CD8-positive, alpha-beta memory T cell (primary cell): ENCODE results near the gene CLCN2. TPM values are rescaled to one million over a fixed set of nuclear protein-coding genes. Genes with fewer than 3 reads are reported as not detected.
A peak's percentile ranks its signal among the peaks of the same experiment; 100 is the strongest.

Experiments
- CTCF ChIA-PET: fragments of 350-600 bp; sonication (Branson Sonifier 250); formaldehyde crosslinking; loops from one replicate; lab custom pipeline; 2021; ENCODE audit warnings: antibody characterized with exemption; lab: Charles Lee
- POLR2A ChIA-PET: fragments of 350-600 bp; sonication (Branson Sonifier 250); formaldehyde crosslinking; loops from one replicate; lab custom pipeline; 2021; ENCODE audit warnings: antibody characterized with exemption; lab: Charles Lee
- DNase-seq, 5 donors: peaks; one replicate each; pipeline versions ENCODE4 v3.0.0 to v3.0.0-alpha.2; 2020 to 2022; ENCODE audit warnings: mixed read lengths in 1 of 5
- H3K27ac ChIP-seq: one replicate; pipeline ENCODE4 v1.7.0; 2013; ENCODE audit warnings: low read depth, mild to moderate bottlenecking, low read length, moderate library complexity
- H3K27me3 ChIP-seq: 2 replicates; pipeline ENCODE4 v1.7.0; 2013; ENCODE audit warnings: low read length, mild to moderate bottlenecking; ENCODE audit not compliant: insufficient read depth, poor library complexity, severe bottlenecking
- H3K36me3 ChIP-seq: 2 replicates; pipeline ENCODE4 v1.7.0; 2013; ENCODE audit warnings: mild to moderate bottlenecking, low read length, moderate library complexity; ENCODE audit not compliant: insufficient read depth
- H3K4me1 ChIP-seq: 2 replicates; pipeline ENCODE4 v1.7.0; 2013; ENCODE audit warnings: mild to moderate bottlenecking, low read length, moderate library complexity; ENCODE audit not compliant: insufficient read depth
- H3K4me3 ChIP-seq: 2 replicates; pipeline ENCODE4 v1.7.0; 2013; ENCODE audit warnings: mild to moderate bottlenecking, low read length
- H3K9me3 ChIP-seq: 2 replicates; pipeline ENCODE4 v1.7.0; 2013; ENCODE audit warnings: mild to moderate bottlenecking, low read length
- H3K27ac Mint-ChIP-seq, 8 donors: one replicate each; pipeline ENCODE4 v1.8.0; 2020 to 2021; ENCODE audit warnings: mixed read lengths in 8 of 8, mild to moderate bottlenecking in 6 of 8, inconsistent platforms in 3 of 8, moderate library complexity in 3 of 8
- H3K27me3 Mint-ChIP-seq, 2 donors: one replicate each; pipeline ENCODE4 v1.8.0; 2020 to 2021; ENCODE audit warnings: mixed read lengths in 2 of 2, mild to moderate bottlenecking in 1 of 2, moderate library complexity in 1 of 2
- H3K36me3 Mint-ChIP-seq, 3 donors: one replicate each; pipeline ENCODE4 v1.8.0; 2020 to 2021; ENCODE audit warnings: mixed read lengths in 3 of 3, inconsistent platforms in 1 of 3, mild to moderate bottlenecking in 1 of 3
- H3K4me1 Mint-ChIP-seq, 3 donors: one replicate each; pipeline ENCODE4 v1.8.0; 2020 to 2021; ENCODE audit warnings: mixed read lengths in 3 of 3, inconsistent platforms in 1 of 3, mild to moderate bottlenecking in 1 of 3
- H3K4me3 Mint-ChIP-seq, 7 donors: one replicate each; pipeline ENCODE4 v1.8.0; 2020 to 2021; ENCODE audit warnings: mixed read lengths in 7 of 7, mild to moderate bottlenecking in 6 of 7, moderate library complexity in 4 of 7, inconsistent platforms in 2 of 7
- H3K9me3 Mint-ChIP-seq, 5 donors: one replicate each; pipeline ENCODE4 v1.8.0; 2020 to 2022; ENCODE audit warnings: mixed read lengths in 5 of 5, mild to moderate bottlenecking in 3 of 5, moderate library complexity in 2 of 5, inconsistent platforms in 1 of 5
- polyA plus RNA-seq: library from polyadenylated mRNA; unstranded; fragments of 300-500 nt; fragmentation: Illumina TruSeq; gene quantifications from one replicate; pipeline ENCODE4 v1.2.3, GENCODE V29; 2021
- total RNA-seq, 2 experiments: library from RNA; stranded (reverse); gene quantifications; one replicate each; pipeline ENCODE4 v1.2.3, GENCODE V29; 2021

Gene CLCN2
- total and polyA plus RNA-seq, 3 experiments from 2014 or later: 0.54 to 7.3 (median 6.3) TPM

DNA sequence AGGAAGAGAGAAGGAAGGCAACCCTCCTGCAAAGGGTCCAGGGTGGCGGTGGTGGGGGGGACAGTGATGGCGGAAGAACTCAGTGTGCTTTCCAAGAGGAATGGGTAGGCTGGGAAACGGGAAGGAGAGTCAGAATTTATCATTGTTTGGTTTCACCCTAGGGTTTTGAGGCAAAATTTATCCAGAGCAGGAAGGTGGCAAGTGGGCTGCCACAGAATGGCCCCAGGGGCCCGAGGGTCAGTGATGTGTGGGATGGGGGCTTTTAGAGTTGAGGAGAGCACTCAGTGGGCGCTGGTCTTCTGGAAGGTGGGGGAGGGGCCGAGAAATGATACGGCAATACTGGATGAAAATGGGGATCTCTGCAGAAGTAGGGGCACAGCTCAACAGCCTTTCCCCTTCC lies 23.4 kb downstream of the CLCN2 start:
- ChIA-PET CTCF (interaction anchor here (0.7 to 0.9 kb wide), 2 partner anchors 16 to 34 kb away, joined by 3 read pairs; no protein-coding TSS in a partner anchor), POLR2A (no interaction called here)
- H3K27ac Mint-ChIP-seq: peak overlapping the region in 4 of 8 donors; percentile 21 to 95 (median 77)
- Histone ChIP-seq H3K9me3 (no peaks in the 10 kb centered on the region), H3K36me3 (peaks cover 7% of the 10 kb centered on the region), H3K4me1 (peaks cover 19% of the 10 kb centered on the region), H3K27ac (no peak overlapping the region), H3K27me3 (no peaks in the 10 kb centered on the region), H3K4me3 (no peak overlapping the region)
- H3K27me3 Mint-ChIP-seq: peaks cover 0 to 5% of the 10 kb centered on the region in 2 donors
- DNase-seq: no peak
- H3K9me3 Mint-ChIP-seq: no peaks in the 10 kb centered on the region
- peak overlapping the region in 5 of 7 donors; percentile 3 to 89 (median 60) for H3K4me3 Mint-ChIP-seq
- peaks cover 0 to 34% (median 14%) of the 10 kb centered on the region in 3 donors for H3K36me3 Mint-ChIP-seq
- H3K4me1 Mint-ChIP-seq: peaks cover 25 to 47% (median 30%) of the 10 kb centered on the region in 3 donors

DNA sequence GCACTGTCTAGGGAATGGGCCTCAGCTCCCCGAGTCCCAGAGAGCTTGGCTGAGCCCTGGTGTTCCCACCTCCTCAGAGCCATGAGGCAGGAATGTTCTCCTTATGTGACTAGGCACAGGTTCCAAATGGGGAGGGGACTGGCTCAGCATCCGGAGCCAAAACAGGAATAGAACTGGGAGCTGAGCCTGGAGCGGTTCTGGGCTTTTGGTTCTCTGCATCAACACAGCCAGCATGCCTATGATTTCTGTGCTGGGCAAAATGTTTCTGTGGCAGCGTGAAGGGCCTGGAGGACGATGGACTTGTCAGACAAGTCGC lies 24.0 kb downstream of the CLCN2 start, which contains the start of gene FAM131A:
Gene FAM131A, plus strand, starts transcription at position 202 of the 316 bp plus-strand sequence. Its CDS starts 31 bp downstream, at position 233.
- Mint-ChIP-seq H3K9me3 (no peaks in the 10 kb centered on the region), H3K27me3 (peaks cover 0 to 5% of the 10 kb centered on the region in 2 donors), H3K4me1 (peaks cover 30 to 47% (median 30%) of the 10 kb centered on the region in 3 donors), H3K36me3 (peaks cover 0 to 36% (median 15%) of the 10 kb centered on the region in 3 donors), H3K4me3 (peak within 1 kb of the TSS; percentile 86 to 89 (median 88)), H3K27ac (peak within 1 kb of the TSS; percentile 68 to 98 (median 96))
- Histone ChIP-seq H3K36me3 (peaks cover 13% of the 10 kb centered on the region), H3K27ac (peak within 1 kb of the TSS; percentile 89), H3K27me3 (no peaks in the 10 kb centered on the region), H3K4me3 (peak within 1 kb of the TSS; percentile 63), H3K9me3 (no peaks in the 10 kb centered on the region), H3K4me1 (peaks cover 19% of the 10 kb centered on the region)
- ChIA-PET POLR2A (no interaction called here), CTCF (interaction anchor here (0.9 kb wide), 1 partner anchor 34 kb away, joined by 3 read pairs; no protein-coding TSS in a partner anchor)
- no peak for DNase-seq

DNA sequence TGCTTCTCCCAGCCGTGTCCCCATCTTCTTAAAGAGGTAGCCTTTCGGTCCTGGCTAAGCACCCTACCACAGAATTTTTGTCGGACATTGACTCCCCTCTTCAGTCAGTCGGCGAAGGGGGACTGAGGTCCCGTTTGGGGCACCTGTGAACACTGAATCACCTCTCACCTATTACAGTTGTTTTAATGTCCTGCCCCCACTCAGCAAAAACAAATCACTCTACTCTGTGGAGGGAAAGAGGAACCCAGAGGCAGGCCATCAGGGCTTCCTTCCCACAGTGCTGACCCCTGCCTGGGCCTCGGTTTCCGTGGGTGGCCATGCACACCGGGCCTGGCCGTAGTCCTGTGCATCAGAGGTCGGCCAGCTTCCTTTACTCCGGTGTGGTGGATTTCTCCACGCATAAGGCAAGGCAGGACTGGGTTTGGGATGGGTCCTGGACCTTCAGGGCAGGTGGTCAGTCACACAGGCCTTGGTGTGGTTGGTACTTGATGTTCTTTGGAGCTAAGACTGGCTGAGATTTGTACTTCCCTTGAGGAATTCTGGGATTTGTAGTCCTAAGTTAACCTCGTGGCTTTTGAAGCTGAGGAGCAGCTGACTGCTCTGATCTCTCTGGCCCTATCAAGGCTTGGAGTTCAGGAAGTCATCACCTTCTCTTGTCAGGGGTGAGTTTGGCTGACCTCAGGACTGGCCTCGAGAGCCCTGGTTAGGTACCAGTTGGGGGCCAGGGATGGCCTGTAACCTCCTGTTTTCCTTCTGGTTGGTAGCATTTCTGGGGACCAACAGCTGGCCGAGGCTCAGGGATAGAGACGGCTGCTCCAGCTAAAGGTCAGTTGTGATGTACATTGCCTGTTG lies 24.6 kb downstream of the CLCN2 start:
- peak overlapping the region; percentile 89 for H3K27ac ChIP-seq
- H3K36me3 ChIP-seq: peaks cover 19% of the 10 kb centered on the region
- peaks cover 0 to 41% (median 15%) of the 10 kb centered on the region in 3 donors for H3K36me3 Mint-ChIP-seq
- peak overlapping the region; percentile 63 for H3K4me3 ChIP-seq
- ChIA-PET CTCF (interaction anchor here (0.9 kb wide), 1 partner anchor 35 kb away, joined by 3 read pairs; no protein-coding TSS in a partner anchor), POLR2A (no interaction called here)
- H3K4me1 Mint-ChIP-seq: peaks cover 30 to 47% (median 31%) of the 10 kb centered on the region in 3 donors
- H3K27me3 ChIP-seq: no peaks in the 10 kb centered on the region
- H3K27me3 Mint-ChIP-seq: peaks cover 0 to 5% of the 10 kb centered on the region in 2 donors
- H3K9me3 ChIP-seq: no peaks in the 10 kb centered on the region
- H3K27ac Mint-ChIP-seq: peak overlapping the region; percentile 68 to 98 (median 96)
- H3K4me3 Mint-ChIP-seq: peak overlapping the region; percentile 86 to 89 (median 88)
- H3K9me3 Mint-ChIP-seq: no peaks in the 10 kb centered on the region
- no peak for DNase-seq
- peaks cover 19% of the 10 kb centered on the region for H3K4me1 ChIP-seq

DNA sequence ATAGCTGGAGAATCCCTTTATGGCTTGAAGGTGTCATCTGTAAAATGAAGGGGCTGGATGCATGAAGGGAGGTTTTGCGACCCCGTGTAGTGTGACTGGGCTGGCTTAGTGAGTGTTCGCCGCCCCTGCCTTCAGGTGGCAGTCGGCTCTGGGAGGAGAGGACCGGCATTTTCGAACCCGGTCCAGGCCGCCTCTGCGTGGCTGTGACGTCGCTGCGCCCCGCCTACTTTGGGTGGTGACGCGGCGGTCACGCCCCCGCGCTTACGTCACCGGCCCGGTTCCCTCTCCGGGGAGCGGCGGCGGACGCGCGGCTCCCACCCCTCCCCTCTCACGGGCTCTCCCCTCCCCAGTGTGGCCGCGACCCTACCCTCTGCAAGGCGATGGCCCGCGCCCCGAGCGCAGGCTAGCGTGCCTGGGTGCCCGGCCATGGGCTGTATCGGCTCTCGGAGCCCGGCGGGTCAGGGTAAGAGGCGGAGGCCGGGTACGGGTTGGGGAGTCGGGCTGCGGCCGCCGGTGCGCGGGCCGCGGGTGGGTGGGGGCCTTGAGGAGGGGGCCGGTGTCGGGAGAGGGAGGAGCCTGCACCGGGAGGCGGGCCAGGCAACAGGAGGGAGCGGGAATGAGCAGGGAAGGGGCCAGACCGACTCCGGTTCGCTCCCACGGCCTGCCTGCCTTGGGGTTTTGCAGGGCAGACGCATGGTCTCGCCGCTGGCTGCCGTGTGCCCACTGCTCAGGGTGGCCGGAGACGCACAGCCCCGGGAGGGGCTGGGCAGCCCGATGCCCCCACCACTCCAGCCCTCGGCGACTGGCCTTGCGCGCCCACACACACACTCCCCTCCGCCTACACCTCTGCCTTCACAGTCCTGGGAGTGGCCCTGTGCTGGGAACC lies 25.5 kb downstream of the CLCN2 start:
- H3K36me3 Mint-ChIP-seq: peaks cover 0 to 47% (median 15%) of the 10 kb centered on the region in 3 donors
- Histone ChIP-seq H3K27me3 (no peaks in the 10 kb centered on the region), H3K27ac (peak overlapping the region; percentile 89), H3K4me3 (peak overlapping the region; percentile 63), H3K4me1 (peaks cover 19% of the 10 kb centered on the region), H3K9me3 (no peaks in the 10 kb centered on the region), H3K36me3 (peaks cover 27% of the 10 kb centered on the region)
- H3K9me3 Mint-ChIP-seq: no peaks in the 10 kb centered on the region
- peak; percentile 83 to 88 (median 86) for DNase-seq
- peaks cover 30 to 47% (median 31%) of the 10 kb centered on the region in 3 donors for H3K4me1 Mint-ChIP-seq
- ChIA-PET CTCF (interaction anchor here (0.7 to 0.9 kb wide), 2 partner anchors 18 to 26 kb away, joined by 3 read pairs; partner anchors contain the start of genes CLCN2 and POLR2H), POLR2A (no interaction called here)
- peak overlapping the region; percentile 86 to 89 (median 88) for H3K4me3 Mint-ChIP-seq
- peaks cover 0 to 5% of the 10 kb centered on the region in 2 donors for H3K27me3 Mint-ChIP-seq
- peak overlapping the region; percentile 68 to 99 (median 98) for H3K27ac Mint-ChIP-seq

DNA sequence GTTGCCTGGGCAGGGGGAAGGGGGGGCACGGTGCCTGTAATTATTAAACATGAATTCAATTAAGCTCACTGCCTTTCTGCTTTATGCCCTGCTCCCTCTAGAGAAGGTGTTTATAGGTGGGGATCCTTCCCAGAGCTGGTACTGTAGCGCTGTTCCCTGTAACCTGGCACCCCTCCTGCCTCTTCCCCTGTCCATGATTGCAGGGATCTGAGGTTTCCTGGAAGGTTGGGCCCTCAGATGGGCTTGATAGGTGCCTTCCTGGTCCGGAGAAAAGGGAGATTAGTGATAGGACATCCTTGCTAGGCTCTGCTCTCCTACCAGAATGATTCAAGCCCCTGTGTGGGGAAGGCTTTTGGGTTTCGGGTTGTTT lies 26.1 kb downstream of the CLCN2 start:
- peaks cover 0 to 51% (median 12%) of the 10 kb centered on the region in 3 donors for H3K36me3 Mint-ChIP-seq

DNA sequence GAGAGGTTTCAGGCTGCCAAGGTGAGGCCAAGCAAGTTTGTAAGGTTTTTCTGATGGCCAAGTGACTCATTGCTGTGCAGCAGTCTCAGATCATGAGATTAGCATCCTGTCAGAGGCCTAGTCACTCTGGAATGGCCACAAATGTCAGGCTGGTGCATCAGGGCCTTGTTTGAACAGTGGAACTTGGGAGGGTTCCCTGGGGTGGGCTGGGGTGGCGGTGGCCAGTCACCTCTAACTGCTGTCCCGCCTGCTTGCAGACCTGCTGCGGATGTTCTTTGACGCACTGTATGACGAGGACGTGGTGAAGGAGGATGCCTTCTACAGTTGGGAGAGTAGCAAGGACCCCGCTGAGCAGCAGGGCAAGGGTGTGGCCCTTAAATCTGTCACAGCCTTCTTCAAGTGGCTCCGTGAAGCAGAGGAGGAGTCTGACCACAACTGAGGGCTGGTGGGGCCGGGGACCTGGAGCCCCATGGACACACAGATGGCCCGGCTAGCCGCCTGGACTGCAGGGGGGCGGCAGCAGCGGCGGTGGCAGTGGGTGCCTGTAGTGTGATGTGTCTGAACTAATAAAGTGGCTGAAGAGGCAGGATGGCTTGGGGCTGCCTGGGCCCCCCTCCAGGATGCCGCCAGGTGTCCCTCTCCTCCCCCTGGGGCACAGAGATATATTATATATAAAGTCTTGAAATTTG lies 26.8 kb downstream of the CLCN2 start:
- peak overlapping the region; percentile 27 to 87 (median 54) for H3K4me3 Mint-ChIP-seq

More for the DNA sequence above, 26.1 kb downstream of the CLCN2 start:
- POLR2A ChIA-PET: no interaction called here
- CTCF ChIA-PET: interaction anchor here (0.7 to 0.9 kb wide), 2 partner anchors 18 to 27 kb away, joined by 3 read pairs; partner anchors contain the start of genes CLCN2 and POLR2H
- peak overlapping the region; percentile 84 to 89 (median 87) for H3K4me3 Mint-ChIP-seq
- H3K4me1 Mint-ChIP-seq: peaks cover 30 to 47% (median 31%) of the 10 kb centered on the region in 3 donors
- H3K4me1 ChIP-seq: peaks cover 19% of the 10 kb centered on the region
- peak overlapping the region; percentile 68 to 99 (median 98) for H3K27ac Mint-ChIP-seq
- peaks cover 29% of the 10 kb centered on the region for H3K36me3 ChIP-seq
- H3K27ac ChIP-seq: peak overlapping the region; percentile 89
- peak overlapping the region; percentile 63 for H3K4me3 ChIP-seq
- no peaks in the 10 kb centered on the region for H3K9me3 ChIP-seq
- DNase-seq: no peak
- no peaks in the 10 kb centered on the region for H3K27me3 ChIP-seq
- peaks cover 0 to 5% of the 10 kb centered on the region in 2 donors for H3K27me3 Mint-ChIP-seq
- H3K9me3 Mint-ChIP-seq: no peaks in the 10 kb centered on the region

DNA sequence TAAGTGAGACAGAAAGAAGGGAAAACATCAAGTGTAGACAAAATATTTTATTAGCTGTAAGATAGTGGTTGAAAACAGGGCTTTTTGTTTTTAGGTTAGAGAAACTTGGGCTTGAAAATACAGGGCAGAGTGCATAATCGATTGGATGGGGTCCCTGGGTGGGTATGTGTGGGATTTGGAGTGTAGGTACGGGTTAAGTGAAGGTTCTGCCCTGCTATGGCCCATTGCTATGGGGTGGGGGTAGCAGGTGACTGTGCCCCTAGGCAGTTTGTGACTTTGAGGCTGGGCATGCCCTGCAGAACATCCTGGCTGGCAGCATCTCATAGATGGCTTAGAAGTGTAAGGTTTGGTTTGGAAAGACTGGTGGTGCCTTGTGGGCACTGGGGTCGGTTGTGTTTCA lies 27.7 kb downstream of the CLCN2 start:
- Histone ChIP-seq H3K4me1 (peaks cover 19% of the 10 kb centered on the region), H3K9me3 (no peaks in the 10 kb centered on the region), H3K27ac (no peak overlapping the region), H3K4me3 (no peak overlapping the region), H3K27me3 (no peaks in the 10 kb centered on the region), H3K36me3 (peaks cover 35% of the 10 kb centered on the region)
- peaks cover 0 to 65% (median 21%) of the 10 kb centered on the region in 3 donors for H3K36me3 Mint-ChIP-seq
- CTCF ChIA-PET: no interaction called here
- POLR2A ChIA-PET: interaction anchor here (0.6 kb wide), 1 partner anchor 436 kb away, joined by 3 read pairs; no protein-coding TSS in a partner anchor
- no peaks in the 10 kb centered on the region for H3K9me3 Mint-ChIP-seq
- H3K27ac Mint-ChIP-seq: peak overlapping the region; percentile 43 to 98 (median 95)
- H3K27me3 Mint-ChIP-seq: peaks cover 0 to 5% of the 10 kb centered on the region in 2 donors
- H3K4me3 Mint-ChIP-seq: peak overlapping the region in 4 of 7 donors; percentile 16 to 42 (median 30)
- no peak for DNase-seq
- H3K4me1 Mint-ChIP-seq: peaks cover 28 to 43% (median 31%) of the 10 kb centered on the region in 3 donors

More for the DNA sequence above, 26.8 kb downstream of the CLCN2 start:
- peaks cover 0 to 56% (median 13%) of the 10 kb centered on the region in 3 donors for H3K36me3 Mint-ChIP-seq
- H3K36me3 ChIP-seq: peaks cover 29% of the 10 kb centered on the region
- peak; percentile 29 to 77 (median 30) for DNase-seq
- peak overlapping the region; percentile 89 for H3K27ac ChIP-seq
- H3K27me3 ChIP-seq: no peaks in the 10 kb centered on the region
- ChIA-PET POLR2A (no interaction called here), CTCF (interaction anchor here (0.9 kb wide), 1 partner anchor 19 kb away, joined by 3 read pairs; no protein-coding TSS in a partner anchor)
- H3K4me1 Mint-ChIP-seq: peaks cover 30 to 47% (median 31%) of the 10 kb centered on the region in 3 donors
- no peaks in the 10 kb centered on the region for H3K9me3 Mint-ChIP-seq
- peaks cover 0 to 5% of the 10 kb centered on the region in 2 donors for H3K27me3 Mint-ChIP-seq
- no peaks in the 10 kb centered on the region for H3K9me3 ChIP-seq
- H3K4me3 ChIP-seq: no peak overlapping the region
- peak overlapping the region; percentile 68 to 99 (median 96) for H3K27ac Mint-ChIP-seq
- H3K4me1 ChIP-seq: peaks cover 19% of the 10 kb centered on the region
